ENCODE results near the gene NACC2.

Gene NACC2

GRCh38 chr9:136010615-136011361 is 84.3 kb downstream of the NACC2 start:
- no peak for DNase-seq (ENCODE audit: low spot score)

GRCh38 chr9:136010176-136010575 is 84.9 kb downstream of the NACC2 start:
- DNase-seq (ENCODE audit: low spot score): no peak

GRCh38 chr9:136009516-136009915 is 85.6 kb downstream of the NACC2 start:
- DNase-seq (ENCODE audit: low spot score): no peak

- DNase-seq (ENCODE audit: low spot score): no peak
Measured at GRCh38 chr9:136008693-136008997, 86.4 kb downstream of the NACC2 start.

GRCh38 chr9:136007934-136008692 is 87.0 kb downstream of the NACC2 start:
- DNase-seq (ENCODE audit: low spot score): no peak

GRCh38 chr9:136007276-136007933 is 87.7 kb downstream of the NACC2 start:
- DNase-seq (ENCODE audit: low spot score): no peak

- DNase-seq (ENCODE audit: low spot score): no peak
Measured at GRCh38 chr9:136006169-136006568, 88.9 kb downstream of the NACC2 start.

- DNase-seq (ENCODE audit: low spot score): no peak
Measured at GRCh38 chr9:136004712-136005111, 90.4 kb downstream of the NACC2 start.

GRCh38 chr9:136004219-136004618 is 90.9 kb downstream of the NACC2 start:
- no peak for DNase-seq (ENCODE audit: low spot score)

GRCh38 chr9:136003411-136004218 is 91.5 kb downstream of the NACC2 start:
- DNase-seq (ENCODE audit: low spot score): peak; percentile 32

GRCh38 chr9:136002881-136003280 is 92.2 kb downstream of the NACC2 start:
- no peak for DNase-seq (ENCODE audit: low spot score)

GRCh38 chr9:136002215-136002614 is 92.9 kb downstream of the NACC2 start:
- no peak for DNase-seq (ENCODE audit: low spot score)

GRCh38 chr9:136001231-136001630 is 93.9 kb downstream of the NACC2 start:
- DNase-seq (ENCODE audit: low spot score): no peak

GRCh38 chr9:135998410-135999071 is 96.5 kb downstream of the NACC2 start:
- no peak for DNase-seq (ENCODE audit: low spot score)

GRCh38 chr9:135998016-135998380 is 97.1 kb downstream of the NACC2 start:
- no peak for DNase-seq (ENCODE audit: low spot score)

- no peak for DNase-seq (ENCODE audit: low spot score)
Measured at GRCh38 chr9:135997090-135998015, 97.7 kb downstream of the NACC2 start.

GRCh38 chr9:135995816-135996215 is 99.3 kb downstream of the NACC2 start:
- DNase-seq (ENCODE audit: low spot score): no peak

- peak; percentile 21 for DNase-seq (ENCODE audit: low spot score)
Measured at GRCh38 chr9:135994501-135995192, 100.4 kb downstream of the NACC2 start.

GRCh38 chr9:135993765-135994500 is 101.2 kb downstream of the NACC2 start:
- DNase-seq (ENCODE audit: low spot score): no peak

GRCh38 chr9:135993409-135993742 is 101.7 kb downstream of the NACC2 start:
- no peak for DNase-seq (ENCODE audit: low spot score)

All from NAMALWA (cell line).